Coronary artery (tissue), 2 donors: ENCODE results near the gene TMEM158.

ENCODE experiments used
- DNase-seq: peaks from one replicate; pipeline ENCODE4 v3.0.0-alpha.2; 2017; ENCODE audit warnings: low spot score
- H3K27ac ChIP-seq, 2 donors: fragments of 200-600 bp; sonication (generic); one replicate each; pipeline ENCODE4 v1.5.1; 2016 to 2019
- H3K4me3 ChIP-seq: fragments of 200-600 bp; sonication (generic); 2 replicates; pipeline ENCODE4 v1.5.1; 2016; ENCODE audit warnings: mild to moderate bottlenecking, moderate library complexity
- CTCF ChIP-seq: fragments of 200-600 bp; sonication (generic); IDR thresholded peaks from one replicate; pipeline ENCODE4 v1.5.1; 2019; ENCODE audit warnings: antibody characterized with exemption

Gene TMEM158

GRCh38 chr3:45226206-45226915 is at the start of gene TMEM158:
Gene TMEM158 (minus strand): TSS chr3:45226287. CDS start chr3:45226027, 260 bp downstream.
- DNase-seq, result no peak
- peak within 1 kb of the TSS; percentile 73 for H3K4me3 ChIP-seq
- H3K27ac ChIP-seq, result no peak within 1 kb of the TSS
- no peak for TF ChIP-seq CTCF

GRCh38 chr3:45275006-45275704 is 49.1 kb upstream of the TMEM158 start:
- DNase-seq, result no peak
- H3K4me3 ChIP-seq, result no peak overlapping the region
- no peak overlapping the region for H3K27ac ChIP-seq
- TF ChIP-seq CTCF, result no peak

- TF ChIP-seq CTCF, result no peak
- DNase-seq, result no peak
- H3K27ac ChIP-seq, result no peak overlapping the region
- no peak overlapping the region for H3K4me3 ChIP-seq
These were observed 47.8 kb upstream of the TMEM158 start for GRCh38 chr3:45273681-45274515.

GRCh38 chr3:45272828-45273470 is 46.9 kb upstream of the TMEM158 start:
- H3K27ac ChIP-seq, result no peak overlapping the region
- H3K4me3 ChIP-seq, result no peak overlapping the region
- DNase-seq, result no peak
- no peak for TF ChIP-seq CTCF

GRCh38 chr3:45272032-45272810 is 46.1 kb upstream of the TMEM158 start:
- no peak for DNase-seq
- TF ChIP-seq CTCF, result no peak
- Histone ChIP-seq H3K4me3 (no peak overlapping the region), H3K27ac (no peak overlapping the region)

GRCh38 chr3:45269952-45270351 is 43.9 kb upstream of the TMEM158 start:
- no peak for TF ChIP-seq CTCF
- Histone ChIP-seq H3K4me3 (no peak overlapping the region), H3K27ac (no peak overlapping the region)
- DNase-seq, result no peak
